Measurements from ENCODE around the gene ZBTB42.

ZBTB42 gene

GRCh38 chr14:104788161-104788818 lies 12.6 kb upstream of the ZBTB42 start:
- TF ChIP-seq, protein P1, sequence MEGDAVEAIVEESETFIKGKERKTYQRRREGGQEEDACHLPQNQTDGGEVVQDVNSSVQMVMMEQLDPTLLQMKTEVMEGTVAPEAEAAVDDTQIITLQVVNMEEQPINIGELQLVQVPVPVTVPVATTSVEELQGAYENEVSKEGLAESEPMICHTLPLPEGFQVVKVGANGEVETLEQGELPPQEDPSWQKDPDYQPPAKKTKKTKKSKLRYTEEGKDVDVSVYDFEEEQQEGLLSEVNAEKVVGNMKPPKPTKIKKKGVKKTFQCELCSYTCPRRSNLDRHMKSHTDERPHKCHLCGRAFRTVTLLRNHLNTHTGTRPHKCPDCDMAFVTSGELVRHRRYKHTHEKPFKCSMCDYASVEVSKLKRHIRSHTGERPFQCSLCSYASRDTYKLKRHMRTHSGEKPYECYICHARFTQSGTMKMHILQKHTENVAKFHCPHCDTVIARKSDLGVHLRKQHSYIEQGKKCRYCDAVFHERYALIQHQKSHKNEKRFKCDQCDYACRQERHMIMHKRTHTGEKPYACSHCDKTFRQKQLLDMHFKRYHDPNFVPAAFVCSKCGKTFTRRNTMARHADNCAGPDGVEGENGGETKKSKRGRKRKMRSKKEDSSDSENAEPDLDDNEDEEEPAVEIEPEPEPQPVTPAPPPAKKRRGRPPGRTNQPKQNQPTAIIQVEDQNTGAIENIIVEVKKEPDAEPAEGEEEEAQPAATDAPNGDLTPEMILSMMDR (IDR thresholded peaks at IDR 0.05; ENCODE audit: control insufficient read depth, extremely low read depth, insufficient read depth) = no peak
- no peak for DNase-seq (ENCODE audit: low read depth)
- H3K4me3 ChIP-seq (ENCODE audit: low read depth, low read length) = no peak overlapping the region

GRCh38 chr14:104788873-104789663 lies 11.8 kb upstream of the ZBTB42 start:
- TF ChIP-seq, protein P1 (IDR thresholded peaks at IDR 0.05; ENCODE audit: control insufficient read depth, extremely low read depth, insufficient read depth) = no peak
- no peak overlapping the region for H3K4me3 ChIP-seq (ENCODE audit: low read depth, low read length)
- DNase-seq (ENCODE audit: low read depth) = no peak

- TF ChIP-seq, protein P1 (IDR thresholded peaks at IDR 0.05; ENCODE audit: control insufficient read depth, extremely low read depth, insufficient read depth) = no peak
- H3K4me3 ChIP-seq (ENCODE audit: low read depth, low read length) = no peak overlapping the region
- DNase-seq (ENCODE audit: low read depth) = no peak
These were observed 10.9 kb upstream of the ZBTB42 start for GRCh38 chr14:104789752-104790743.

GRCh38 chr14:104791425-104791824 lies 9.5 kb upstream of the ZBTB42 start:
- DNase-seq (ENCODE audit: low read depth) = no peak
- TF ChIP-seq, protein P1 (IDR thresholded peaks at IDR 0.05; ENCODE audit: control insufficient read depth, extremely low read depth, insufficient read depth) = no peak
- H3K4me3 ChIP-seq (ENCODE audit: low read depth, low read length) = no peak overlapping the region

GRCh38 chr14:104792101-104792884 lies 8.6 kb upstream of the ZBTB42 start:
- DNase-seq (ENCODE audit: low read depth) = no peak
- no peak overlapping the region for H3K4me3 ChIP-seq (ENCODE audit: low read depth, low read length)
- TF ChIP-seq, protein P1 (IDR thresholded peaks at IDR 0.05; ENCODE audit: control insufficient read depth, extremely low read depth, insufficient read depth) = no peak

Measured in LNCaP clone FGC (cell line).